Measurements from ENCODE around the gene MPPED2.

GRCh38 chr11:30581675-30582074 is 4.5 kb downstream of the MPPED2 start:
- TF ChIP-seq, protein P1, sequence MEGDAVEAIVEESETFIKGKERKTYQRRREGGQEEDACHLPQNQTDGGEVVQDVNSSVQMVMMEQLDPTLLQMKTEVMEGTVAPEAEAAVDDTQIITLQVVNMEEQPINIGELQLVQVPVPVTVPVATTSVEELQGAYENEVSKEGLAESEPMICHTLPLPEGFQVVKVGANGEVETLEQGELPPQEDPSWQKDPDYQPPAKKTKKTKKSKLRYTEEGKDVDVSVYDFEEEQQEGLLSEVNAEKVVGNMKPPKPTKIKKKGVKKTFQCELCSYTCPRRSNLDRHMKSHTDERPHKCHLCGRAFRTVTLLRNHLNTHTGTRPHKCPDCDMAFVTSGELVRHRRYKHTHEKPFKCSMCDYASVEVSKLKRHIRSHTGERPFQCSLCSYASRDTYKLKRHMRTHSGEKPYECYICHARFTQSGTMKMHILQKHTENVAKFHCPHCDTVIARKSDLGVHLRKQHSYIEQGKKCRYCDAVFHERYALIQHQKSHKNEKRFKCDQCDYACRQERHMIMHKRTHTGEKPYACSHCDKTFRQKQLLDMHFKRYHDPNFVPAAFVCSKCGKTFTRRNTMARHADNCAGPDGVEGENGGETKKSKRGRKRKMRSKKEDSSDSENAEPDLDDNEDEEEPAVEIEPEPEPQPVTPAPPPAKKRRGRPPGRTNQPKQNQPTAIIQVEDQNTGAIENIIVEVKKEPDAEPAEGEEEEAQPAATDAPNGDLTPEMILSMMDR (IDR thresholded peaks at IDR 0.05; ENCODE audit: borderline replicate concordance, extremely low read depth, low read length, poor library complexity, severe bottlenecking) = no peak
- no peak for TF ChIP-seq EZH2 (IDR thresholded peaks at IDR 0.05; ENCODE audit: borderline replicate concordance, low read depth, low read length, severe bottlenecking)

Data from DND-41 (cell line).